Endodermal cell (in vitro differentiated cells): ENCODE measurements around the gene ADSS2. TPM values are rescaled to one million over a fixed set of nuclear protein-coding genes. Genes with fewer than 3 reads are reported as not detected.
A peak's percentile ranks its signal among the peaks of the same experiment; 100 is the strongest.

Experiments
- DNase-seq: peaks from one replicate; pipeline ENCODE4 v3.0.0-alpha.2; 2017
- H3K27ac ChIP-seq: 2 replicates; pipeline ENCODE4 v1.5.1; 2013; ENCODE audit warnings: mild to moderate bottlenecking, low read depth, low read length, moderate library complexity
- H3K27me3 ChIP-seq: 2 replicates; pipeline ENCODE4 v1.6.1; 2013; ENCODE audit warnings: mild to moderate bottlenecking, low read length, moderate library complexity; ENCODE audit not compliant: insufficient read depth, control insufficient read depth, poor library complexity, severe bottlenecking
- H3K36me3 ChIP-seq: 2 replicates; pipeline ENCODE4 v1.7.0; 2013; ENCODE audit warnings: mild to moderate bottlenecking, low read length, moderate library complexity; ENCODE audit not compliant: control insufficient read depth, insufficient read depth
- H3K4me1 ChIP-seq: one replicate; pipeline ENCODE4 v1.7.0; 2013; ENCODE audit warnings: low read length; ENCODE audit not compliant: control insufficient read depth, insufficient read depth
- H3K4me3 ChIP-seq: 2 replicates; pipeline ENCODE4 v1.5.1; 2013; ENCODE audit warnings: mild to moderate bottlenecking, low read length, moderate library complexity
- H3K9ac ChIP-seq: 2 replicates; pipeline ENCODE4 v1.6.1; 2013; ENCODE audit warnings: mild to moderate bottlenecking, low read length, moderate library complexity; ENCODE audit not compliant: poor library complexity, severe bottlenecking; ENCODE audit errors: extremely low read depth
- H3K9me3 ChIP-seq: 2 replicates; pipeline ENCODE4 v1.6.1; 2013; ENCODE audit warnings: mild to moderate bottlenecking, low read length, moderate library complexity; ENCODE audit not compliant: control insufficient read depth
- H3K27ac Mint-ChIP-seq: 2 replicates; pipeline ENCODE4 v1.8.0; 2020; ENCODE audit warnings: mixed read lengths
- H3K27me3 Mint-ChIP-seq: 2 replicates; pipeline ENCODE4 v1.8.0; 2021; ENCODE audit warnings: mild to moderate bottlenecking, mixed read lengths; ENCODE audit not compliant: insufficient read depth
- H3K36me3 Mint-ChIP-seq: 2 replicates; pipeline ENCODE4 v1.8.0; 2020; ENCODE audit warnings: low read depth, mixed read lengths
- H3K4me1 Mint-ChIP-seq: 2 replicates; pipeline ENCODE4 v1.8.0; 2020; ENCODE audit warnings: mixed read lengths
- H3K4me3 Mint-ChIP-seq: 2 replicates; pipeline ENCODE4 v1.8.0; 2020; ENCODE audit warnings: mild to moderate bottlenecking, moderate library complexity, mixed read lengths
- H3K9me3 Mint-ChIP-seq: 2 replicates; pipeline ENCODE4 v1.8.0; 2020; ENCODE audit warnings: mild to moderate bottlenecking, mixed read lengths
- CTCF ChIP-seq: fragments of 200-600 bp; sonication (generic); conservative IDR thresholded peaks from 2 replicates; pipeline ENCODE4 v1.5.0; 2021; ENCODE audit warnings: antibody characterized with exemption, mild to moderate bottlenecking
- WGBS, 2 experiments: methylation state at CpG; one replicate each; pipeline versions ENCODE4 v1.1.5 to v1.1.7; 2013; ENCODE audit warnings: missing lambda C conversion rate in 2 of 2, mixed read lengths in 1 of 2; ENCODE audit not compliant: insufficient coverage in 1 of 2, insufficient read length in 1 of 2; 5-methylcytosine and 5-hydroxymethylcytosine counted together
- total RNA-seq, 2 donors: library from RNA; stranded (reverse); fragmentation: NEBNext Ultra II Directional in 1 of 2; extraction: Animal tissue kit (Norgen Biotek cat#: 25700) in 1 of 2; gene quantifications; 2 replicates in 1 of 2; 3 replicates in 1 of 2; pipeline ENCODE4 v1.2.1, GENCODE V29; 2021

ADSS2 gene
- total RNA-seq, 2 donors from 2014 or later, result 45.9 to 50.2 TPM

GRCh38 chr1:244419024-244419423, 32.7 kb downstream of the ADSS2 start:
- Histone ChIP-seq H3K27me3 (no peaks in the 10 kb centered on the region), H3K4me3 (no peak overlapping the region), H3K9ac (no peak overlapping the region), H3K4me1 (no peaks in the 10 kb centered on the region), H3K36me3 (peaks cover 65% of the 10 kb centered on the region), H3K27ac (no peak overlapping the region), H3K9me3 (no peaks in the 10 kb centered on the region)
- H3K4me1 Mint-ChIP-seq, result peaks cover 10% of the 10 kb centered on the region
- WGBS, 2 experiments, result 98 to 100% methylated on average over 3 to 4 of the region's 4 CpGs
- H3K36me3 Mint-ChIP-seq, result peaks cover 54% of the 10 kb centered on the region
- no peak for DNase-seq
- no peak overlapping the region for H3K27ac Mint-ChIP-seq
- H3K27me3 Mint-ChIP-seq, result no peaks in the 10 kb centered on the region
- no peak overlapping the region for H3K4me3 Mint-ChIP-seq
- no peaks in the 10 kb centered on the region for H3K9me3 Mint-ChIP-seq
- TF ChIP-seq CTCF, result no peak

DNA sequence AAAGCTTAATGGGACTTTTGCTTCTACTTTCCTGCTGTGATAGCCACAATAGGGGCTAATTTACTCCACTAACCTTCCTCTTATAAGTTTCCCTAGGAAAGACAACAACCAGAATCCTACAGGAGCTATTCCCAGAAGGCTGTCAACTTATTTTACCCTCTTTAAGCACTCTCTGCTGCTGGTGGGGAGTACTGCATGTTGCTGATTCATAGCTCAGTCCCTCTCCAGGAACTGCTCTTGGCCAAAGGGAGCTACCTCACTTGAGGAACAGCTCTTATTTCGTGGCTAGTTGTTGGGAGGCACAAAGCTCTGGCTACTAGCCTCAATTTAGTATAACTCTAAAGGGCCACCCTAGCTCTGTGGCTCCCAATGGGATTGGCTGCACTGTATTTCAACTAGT, 37.2 kb downstream of the ADSS2 start:
- peaks cover 14% of the 10 kb centered on the region for H3K4me1 Mint-ChIP-seq
- peaks cover 67% of the 10 kb centered on the region for H3K36me3 Mint-ChIP-seq
- no peak overlapping the region for H3K27ac Mint-ChIP-seq
- no peak overlapping the region for H3K4me3 Mint-ChIP-seq
- DNase-seq, result peak; percentile 66
- no peak overlapping the region for H3K27ac ChIP-seq
- no peak overlapping the region for H3K9ac ChIP-seq
- no peaks in the 10 kb centered on the region for H3K9me3 Mint-ChIP-seq
- peaks cover 68% of the 10 kb centered on the region for H3K36me3 ChIP-seq
- H3K27me3 ChIP-seq, result no peaks in the 10 kb centered on the region
- H3K4me3 ChIP-seq, result no peak overlapping the region
- no peaks in the 10 kb centered on the region for H3K4me1 ChIP-seq
- no peaks in the 10 kb centered on the region for H3K27me3 Mint-ChIP-seq
- H3K9me3 ChIP-seq, result no peaks in the 10 kb centered on the region
- 78 to 80% methylated on average over 1 of the region's 1 CpG for WGBS, 2 experiments
- TF ChIP-seq CTCF, result peak; percentile 65

DNA sequence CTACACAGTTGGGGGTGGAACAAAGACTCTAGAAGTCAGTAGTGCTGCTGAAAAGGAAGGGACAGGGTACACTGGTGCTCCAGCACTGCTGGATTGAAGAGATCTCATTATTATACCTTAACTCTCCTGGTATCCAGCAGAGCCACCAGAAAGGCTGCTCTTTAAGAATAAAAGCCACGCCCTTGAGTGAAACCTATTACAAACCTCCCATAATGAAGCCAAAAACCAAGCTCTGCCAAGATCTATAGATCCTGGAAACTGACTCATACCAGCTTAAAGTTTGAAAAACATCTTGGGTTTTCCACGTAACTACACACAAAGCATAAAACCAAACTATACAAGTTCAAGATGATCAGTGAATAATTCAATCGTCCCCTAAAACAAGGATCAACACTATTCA, 38.0 kb downstream of the ADSS2 start:
- Mint-ChIP-seq H3K9me3 (no peaks in the 10 kb centered on the region), H3K4me3 (no peak overlapping the region), H3K4me1 (peaks cover 14% of the 10 kb centered on the region), H3K27ac (no peak overlapping the region), H3K27me3 (no peaks in the 10 kb centered on the region), H3K36me3 (peaks cover 75% of the 10 kb centered on the region)
- Histone ChIP-seq H3K9me3 (no peaks in the 10 kb centered on the region), H3K27ac (no peak overlapping the region), H3K9ac (no peak overlapping the region), H3K4me3 (no peak overlapping the region), H3K27me3 (no peaks in the 10 kb centered on the region), H3K4me1 (no peaks in the 10 kb centered on the region), H3K36me3 (peaks cover 71% of the 10 kb centered on the region)
- WGBS, 2 experiments, result 80 to 93% methylated on average over 1 to 3 of the region's 3 CpGs
- DNase-seq, result no peak
- no peak for TF ChIP-seq CTCF
